ENCODE results near the gene SRL.
"Not testable (repeated sequence)": the region's sequence is repeated elsewhere in the genome, so short reads cannot be mapped to it uniquely, and the experiment has no call there.

The SRL gene

GRCh38 chr16:4158143-4159093 lies 83.5 kb downstream of the SRL start:
- TF ChIP-seq, protein P1, sequence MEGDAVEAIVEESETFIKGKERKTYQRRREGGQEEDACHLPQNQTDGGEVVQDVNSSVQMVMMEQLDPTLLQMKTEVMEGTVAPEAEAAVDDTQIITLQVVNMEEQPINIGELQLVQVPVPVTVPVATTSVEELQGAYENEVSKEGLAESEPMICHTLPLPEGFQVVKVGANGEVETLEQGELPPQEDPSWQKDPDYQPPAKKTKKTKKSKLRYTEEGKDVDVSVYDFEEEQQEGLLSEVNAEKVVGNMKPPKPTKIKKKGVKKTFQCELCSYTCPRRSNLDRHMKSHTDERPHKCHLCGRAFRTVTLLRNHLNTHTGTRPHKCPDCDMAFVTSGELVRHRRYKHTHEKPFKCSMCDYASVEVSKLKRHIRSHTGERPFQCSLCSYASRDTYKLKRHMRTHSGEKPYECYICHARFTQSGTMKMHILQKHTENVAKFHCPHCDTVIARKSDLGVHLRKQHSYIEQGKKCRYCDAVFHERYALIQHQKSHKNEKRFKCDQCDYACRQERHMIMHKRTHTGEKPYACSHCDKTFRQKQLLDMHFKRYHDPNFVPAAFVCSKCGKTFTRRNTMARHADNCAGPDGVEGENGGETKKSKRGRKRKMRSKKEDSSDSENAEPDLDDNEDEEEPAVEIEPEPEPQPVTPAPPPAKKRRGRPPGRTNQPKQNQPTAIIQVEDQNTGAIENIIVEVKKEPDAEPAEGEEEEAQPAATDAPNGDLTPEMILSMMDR (IDR thresholded peaks at IDR 0.05; ENCODE audit: low read depth, low read length), result no peak
- no peak overlapping the region for H3K4me3 ChIP-seq (ENCODE audit: low read depth, low read length)

DNA sequence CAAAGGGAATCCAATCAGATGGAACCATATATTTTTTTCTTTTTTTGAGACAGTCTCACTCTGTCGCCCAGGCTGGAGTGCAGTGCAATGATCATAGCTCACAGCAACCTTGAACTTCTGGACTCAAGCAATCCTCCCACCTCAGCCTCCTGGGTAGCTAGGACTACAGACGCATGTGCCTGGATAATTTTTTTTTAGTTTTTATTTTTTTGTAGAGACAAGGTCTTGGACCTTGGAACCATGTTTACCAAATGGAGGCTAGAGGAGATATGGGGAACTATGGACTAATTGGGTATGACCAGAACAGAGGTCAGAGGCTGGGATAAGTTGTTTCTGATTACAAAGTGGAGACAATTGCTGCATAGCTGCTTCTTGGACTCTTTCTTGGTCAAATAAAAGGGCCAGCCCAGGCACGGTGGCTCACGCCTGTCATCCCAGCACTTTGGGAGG lies 84.5 kb downstream of the SRL start:
- no peak overlapping the region for H3K4me3 ChIP-seq (ENCODE audit: low read depth, low read length)
- TF ChIP-seq, protein P1 (IDR thresholded peaks at IDR 0.05; ENCODE audit: low read depth, low read length), result no peak

DNA sequence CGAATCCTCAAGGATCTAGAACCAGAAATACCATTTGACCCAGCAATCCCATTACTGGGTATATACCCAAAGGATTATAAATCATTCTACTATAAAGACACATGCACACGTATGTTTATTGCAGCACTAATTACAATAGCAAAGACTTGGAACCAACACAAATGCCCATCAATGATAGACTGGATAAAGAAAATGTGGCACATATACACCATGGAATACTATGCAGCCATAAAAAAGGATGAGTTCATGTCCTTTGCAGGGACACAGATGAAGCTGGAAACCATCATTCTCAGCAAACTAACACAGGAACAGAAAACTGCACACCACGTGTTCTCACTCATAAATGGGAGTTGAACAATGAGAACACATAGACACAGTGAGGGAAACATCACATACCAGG lies 85.4 kb downstream of the SRL start:
- H3K4me3 ChIP-seq (ENCODE audit: low read depth, low read length), result not testable (repeated sequence)

DNA sequence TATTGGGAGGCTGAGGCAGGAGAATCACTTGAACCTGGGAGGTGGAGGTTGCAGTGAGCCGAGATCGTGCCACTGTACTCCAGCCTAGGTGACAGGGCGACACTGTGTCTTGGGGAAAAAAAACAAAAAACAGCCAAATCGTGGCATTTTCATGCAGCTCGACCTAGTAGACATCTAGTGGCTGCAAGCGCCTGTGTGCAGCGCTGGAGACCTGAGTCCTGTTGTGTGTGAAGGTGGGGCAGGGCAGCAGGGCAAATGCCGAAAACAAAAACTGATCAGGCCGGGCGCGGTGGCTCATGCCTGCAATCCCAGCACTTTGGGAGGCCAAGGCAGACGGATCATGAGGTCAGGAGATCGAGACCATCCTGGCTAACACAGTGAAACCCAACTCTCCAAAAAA lies 88.5 kb downstream of the SRL start:
- H3K4me3 ChIP-seq (ENCODE audit: low read depth, low read length), result not testable (repeated sequence)

GRCh38 chr16:4152267-4152666 lies 89.6 kb downstream of the SRL start:
- TF ChIP-seq, protein P1 (IDR thresholded peaks at IDR 0.05; ENCODE audit: low read depth, low read length), result no peak
- no peak overlapping the region for H3K4me3 ChIP-seq (ENCODE audit: low read depth, low read length)

DNA sequence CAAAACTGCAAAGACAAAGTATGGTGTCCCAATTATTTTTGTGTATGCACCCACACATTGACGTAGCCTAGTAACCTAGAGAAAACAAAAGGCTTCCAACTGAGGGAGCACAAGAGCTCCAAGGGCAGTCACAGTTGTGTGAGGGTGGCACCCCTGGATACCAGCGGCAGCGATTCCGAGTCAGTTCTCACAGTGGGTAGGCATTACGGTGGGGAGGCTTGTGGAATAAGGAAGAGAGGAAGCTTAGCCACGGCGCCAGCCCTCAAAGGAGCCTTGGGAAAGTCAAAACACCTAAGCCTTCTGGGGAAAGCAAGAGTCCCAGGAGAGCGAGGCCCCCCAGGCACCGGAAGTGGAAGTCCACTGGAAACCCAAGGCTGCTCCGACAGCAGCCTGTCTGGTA lies 94.6 kb downstream of the SRL start:
- TF ChIP-seq, protein P1 (IDR thresholded peaks at IDR 0.05; ENCODE audit: low read depth, low read length), result no peak
- no peak overlapping the region for H3K4me3 ChIP-seq (ENCODE audit: low read depth, low read length)

GRCh38 chr16:4142268-4142667 lies 99.6 kb downstream of the SRL start:
- TF ChIP-seq, protein P1 (IDR thresholded peaks at IDR 0.05; ENCODE audit: low read depth, low read length), result no peak
- no peak overlapping the region for H3K4me3 ChIP-seq (ENCODE audit: low read depth, low read length)

GRCh38 chr16:4141604-4142003 lies 100.3 kb downstream of the SRL start:
- no peak overlapping the region for H3K4me3 ChIP-seq (ENCODE audit: low read depth, low read length)
- TF ChIP-seq, protein P1 (IDR thresholded peaks at IDR 0.05; ENCODE audit: low read depth, low read length), result no peak
